ENCODE measurements around the gene ETV6. TPM values are rescaled to one million over a fixed set of nuclear protein-coding genes. Genes with fewer than 3 reads are reported as not detected.

ETV6 gene
- total RNA-seq, 2 experiments from 2014 or later, result 17.1 to 19.3 TPM

GRCh38 chr12:11859705-11860425, 210.4 kb downstream of the ETV6 start:
- Histone ChIP-seq H3K4me1 (ENCODE audit: insufficient read depth, low read length, poor library complexity, severe bottlenecking) (peaks cover 26% of the 10 kb centered on the region), H2AFZ (ENCODE audit: low read length) (no peak overlapping the region), H4K20me1 (ENCODE audit: insufficient read depth, low read length) (no peaks in the 10 kb centered on the region), H3K79me2 (ENCODE audit: insufficient read depth, low read depth, low read length) (no peaks in the 10 kb centered on the region), H3K36me3 (ENCODE audit: insufficient read depth, low read length) (peaks cover 42% of the 10 kb centered on the region), H3K9me2 (ENCODE audit: insufficient read depth, low read length) (no peaks in the 10 kb centered on the region), H3K9me3 (ENCODE audit: low read length) (no peaks in the 10 kb centered on the region), H3K27ac (ENCODE audit: low read depth, low read length, poor library complexity, severe bottlenecking) (no peak overlapping the region), H3K4me3 (ENCODE audit: low read depth, low read length, poor library complexity, severe bottlenecking) (no peak overlapping the region), H3K4me2 (ENCODE audit: low read length) (no peak overlapping the region)
- BruUV-seq (replicated peaks), result no TSS peak
- TF ChIP-seq EZH2phosphoT487 (IDR thresholded peaks at IDR 0.05; ENCODE audit: borderline replicate concordance, low read depth, low read length), result no peak
- no peak for TF ChIP-seq CTCF (conservative IDR thresholded peaks at IDR 0.05; ENCODE audit: low read length)
- no peak for DNase-seq (ENCODE audit: low spot score)
- intact Hi-C loops (cut with micrococcal nuclease; ENCODE audit: unreplicated experiment), result no loop called here
- POLR2A ChIA-PET, result no interaction called here
- CTCF ChIA-PET (ENCODE audit: unreplicated experiment), result no interaction called here

GRCh38 chr12:11861155-11861863, 211.8 kb downstream of the ETV6 start:
- intact Hi-C loops (cut with micrococcal nuclease; ENCODE audit: unreplicated experiment), result no loop called here
- no peak overlapping the region for H2AFZ ChIP-seq (ENCODE audit: low read length)
- no peaks in the 10 kb centered on the region for H3K79me2 ChIP-seq (ENCODE audit: insufficient read depth, low read depth, low read length)
- H3K4me2 ChIP-seq (ENCODE audit: low read length), result no peak overlapping the region
- H3K27ac ChIP-seq (ENCODE audit: low read depth, low read length, poor library complexity, severe bottlenecking), result no peak overlapping the region
- H3K9me3 ChIP-seq (ENCODE audit: low read length), result peaks cover 7% of the 10 kb centered on the region; the same call in 1 of the 2 replicates
- H3K4me1 ChIP-seq (ENCODE audit: insufficient read depth, low read length, poor library complexity, severe bottlenecking), result peaks cover 12% of the 10 kb centered on the region
- H3K4me3 ChIP-seq (ENCODE audit: low read depth, low read length, poor library complexity, severe bottlenecking), result no peak overlapping the region
- BruUV-seq (replicated peaks), result no TSS peak
- no peaks in the 10 kb centered on the region for H4K20me1 ChIP-seq (ENCODE audit: insufficient read depth, low read length)
- TF ChIP-seq EZH2phosphoT487 (IDR thresholded peaks at IDR 0.05; ENCODE audit: borderline replicate concordance, low read depth, low read length) (no peak), CTCF (conservative IDR thresholded peaks at IDR 0.05; ENCODE audit: low read length) (no peak)
- no peak for DNase-seq (ENCODE audit: low spot score)
- ChIA-PET POLR2A (no interaction called here), CTCF (ENCODE audit: unreplicated experiment) (no interaction called here)
- H3K9me2 ChIP-seq (ENCODE audit: insufficient read depth, low read length), result no peaks in the 10 kb centered on the region
- peaks cover 40% of the 10 kb centered on the region for H3K36me3 ChIP-seq (ENCODE audit: insufficient read depth, low read length)
